DMS53 treated with DMSO at 0.1 percent for 48 hours (cell line): ENCODE results near the gene SLC30A7.

Experiments used
- DNase-seq: peaks from one replicate; lab custom pipeline; 2025; ENCODE audit not compliant: unreplicated experiment; lab: John Stamatoyannopoulos, UW

The SLC30A7 gene

DNA sequence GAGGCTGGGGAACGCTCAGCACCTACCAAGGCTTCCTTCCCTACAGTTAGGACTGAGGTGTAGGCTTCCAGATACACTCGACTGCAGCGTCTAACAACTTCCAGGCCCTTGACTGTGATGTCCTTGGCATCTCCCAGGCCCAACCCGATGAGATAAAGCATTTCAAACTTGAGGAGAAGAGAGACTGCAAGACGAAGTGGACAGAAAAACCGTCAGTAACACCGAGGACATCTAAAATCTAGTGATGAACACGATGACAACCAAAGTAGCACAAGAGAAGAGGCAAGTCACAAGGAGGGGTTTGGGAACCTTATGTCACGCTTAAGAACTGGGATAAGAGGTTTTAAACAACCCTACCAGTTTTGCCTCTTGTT, 129.4 kb downstream of the SLC30A7 start:
- DNase-seq = peak; percentile 76

- DNase-seq = peak; percentile 97
Measured at GRCh38 chr1:101025657-101026429, 130.0 kb downstream of the SLC30A7 start, which contains the start of gene DPH5. DPH5 (minus strand) TSS chr1:101025784; CDS start chr1:101025443, 341 bp downstream.

GRCh38 chr1:101026430-101026788, 130.5 kb downstream of the SLC30A7 start:
- no peak for DNase-seq

DNA sequence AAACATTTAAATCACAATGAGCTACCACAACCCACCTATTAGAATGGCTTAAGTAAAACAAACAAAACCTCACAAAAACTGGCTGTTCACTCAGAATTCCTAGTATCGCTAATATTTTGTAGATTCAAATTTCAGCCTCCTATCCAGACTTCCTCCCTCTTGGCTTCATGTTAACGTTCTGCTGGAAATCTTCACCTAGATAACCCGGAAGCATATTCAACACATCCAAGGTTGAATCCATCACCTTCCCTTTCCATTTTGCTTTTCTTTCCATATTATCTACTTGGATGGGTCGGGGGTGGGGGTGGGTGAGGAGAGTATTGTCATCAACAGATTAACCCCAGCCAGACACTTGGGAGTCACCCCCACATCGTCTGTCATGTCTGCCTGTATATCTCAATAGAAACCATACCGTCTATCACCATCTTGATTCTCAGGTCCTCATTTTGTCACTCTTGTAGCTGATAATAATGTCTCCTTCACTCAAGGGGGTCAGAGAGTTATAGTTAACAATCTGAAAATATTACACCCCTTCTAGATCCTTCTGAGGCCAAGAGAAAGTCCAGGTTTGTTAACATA, 131.4 kb downstream of the SLC30A7 start:
- DNase-seq = no peak

DNA sequence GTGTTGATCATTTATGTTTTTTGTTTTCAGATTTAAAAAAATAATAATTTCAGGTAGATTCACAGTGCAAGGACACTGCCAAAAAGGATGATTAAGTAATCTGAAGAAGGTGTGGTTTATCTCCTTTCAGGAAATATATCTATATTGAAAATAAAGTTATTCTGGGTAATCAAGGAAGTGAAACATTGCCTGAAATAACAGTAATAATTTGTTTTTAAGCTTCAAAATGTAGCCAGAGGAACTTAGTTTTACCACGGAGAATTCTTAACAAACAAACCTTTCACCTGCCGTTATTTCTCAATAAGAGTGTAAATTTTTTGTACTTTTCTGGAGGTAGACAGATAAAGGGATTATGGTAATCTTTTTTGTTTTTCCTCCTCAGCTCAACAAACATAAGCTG, 132.6 kb downstream of the SLC30A7 start:
- no peak for DNase-seq

GRCh38 chr1:101029184-101029583, 133.3 kb downstream of the SLC30A7 start:
- no peak for DNase-seq

DNA sequence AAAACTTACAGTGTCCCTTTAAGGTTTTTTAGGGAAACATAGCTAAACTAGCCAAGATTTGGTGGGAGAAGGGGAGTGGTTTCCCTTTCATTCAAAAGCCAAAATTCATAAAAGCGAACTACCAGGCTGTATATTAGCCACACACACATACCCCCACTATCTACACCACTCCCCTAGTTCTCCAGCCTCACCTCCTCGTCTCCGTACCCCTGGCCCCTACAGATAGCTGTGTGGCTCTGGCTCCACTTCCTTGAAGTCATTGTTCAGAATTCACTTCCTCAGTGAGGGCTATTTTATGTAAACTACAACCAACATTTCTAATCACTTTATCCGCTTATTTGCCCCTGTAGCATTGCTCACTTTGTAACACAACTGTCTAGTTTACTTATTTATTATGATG, 135.0 kb downstream of the SLC30A7 start:
- no peak for DNase-seq
